Progenitor cell of endocrine pancreas (in vitro differentiated cells): ENCODE data around the gene PTPRK. TPM values are rescaled to one million over a fixed set of nuclear protein-coding genes. Genes with fewer than 3 reads are reported as not detected.

Experiments
- DNase-seq: peaks from one replicate; pipeline ENCODE4 v3.0.0; 2021; ENCODE audit warnings: low spot score; ENCODE audit not compliant: unreplicated experiment
- H3K27ac Mint-ChIP-seq: 2 replicates; pipeline ENCODE4 v1.8.0; 2021; ENCODE audit warnings: mild to moderate bottlenecking, moderate library complexity, mixed read lengths
- H3K27me3 Mint-ChIP-seq: 2 replicates; pipeline ENCODE4 v1.8.0; 2021; ENCODE audit warnings: mixed read lengths
- H3K36me3 Mint-ChIP-seq: 2 replicates; pipeline ENCODE4 v1.8.0; 2022; ENCODE audit warnings: mixed read lengths; ENCODE audit not compliant: insufficient read depth
- H3K4me1 Mint-ChIP-seq: 2 replicates; pipeline ENCODE4 v1.8.0; 2021; ENCODE audit warnings: low read depth, mixed read lengths
- H3K4me3 Mint-ChIP-seq: 2 replicates; pipeline ENCODE4 v1.8.0; 2021; ENCODE audit warnings: low read depth, mild to moderate bottlenecking, moderate library complexity, mixed read lengths
- H3K9me3 Mint-ChIP-seq: 2 replicates; pipeline ENCODE4 v1.8.0; 2021; ENCODE audit warnings: low read depth, mixed read lengths
- CTCF ChIP-seq: fragments of 200-600 bp; sonication (generic); IDR thresholded peaks from one replicate; pipeline ENCODE4 v1.5.0; 2021; ENCODE audit warnings: antibody characterized with exemption, mild to moderate bottlenecking; ENCODE audit not compliant: unreplicated experiment
- total RNA-seq: library from RNA; stranded (reverse); gene quantifications from 2 replicates; pipeline ENCODE4 v1.2.1, GENCODE V29; 2021

PTPRK gene
- total RNA-seq, 1 donor from 2014 or later: 86.2 TPM

GRCh38 chr6:128531696-128532095 is 11.3 kb upstream of the PTPRK start:
- Mint-ChIP-seq H3K4me3 (no peak overlapping the region), H3K9me3 (no peaks in the 10 kb centered on the region), H3K27ac (no peak overlapping the region), H3K27me3 (no peaks in the 10 kb centered on the region), H3K4me1 (no peaks in the 10 kb centered on the region), H3K36me3 (no peaks in the 10 kb centered on the region)
- no peak for TF ChIP-seq CTCF
- no peak for DNase-seq

GRCh38 chr6:128528241-128528640 is 7.8 kb upstream of the PTPRK start:
- no peak for DNase-seq
- Mint-ChIP-seq H3K4me3 (no peak overlapping the region), H3K27me3 (no peaks in the 10 kb centered on the region), H3K9me3 (no peaks in the 10 kb centered on the region), H3K36me3 (no peaks in the 10 kb centered on the region), H3K4me1 (peaks cover 2% of the 10 kb centered on the region), H3K27ac (no peak overlapping the region)
- TF ChIP-seq CTCF: no peak

GRCh38 chr6:128527375-128527774 is 7.0 kb upstream of the PTPRK start:
- peaks cover 2% of the 10 kb centered on the region for H3K4me1 Mint-ChIP-seq
- DNase-seq: no peak
- H3K27me3 Mint-ChIP-seq: no peaks in the 10 kb centered on the region
- H3K9me3 Mint-ChIP-seq: no peaks in the 10 kb centered on the region
- H3K27ac Mint-ChIP-seq: no peak overlapping the region
- TF ChIP-seq CTCF: no peak
- H3K4me3 Mint-ChIP-seq: no peak overlapping the region
- H3K36me3 Mint-ChIP-seq: no peaks in the 10 kb centered on the region

GRCh38 chr6:128526152-128526914 is 5.9 kb upstream of the PTPRK start:
- H3K27ac Mint-ChIP-seq: no peak overlapping the region
- no peak overlapping the region for H3K4me3 Mint-ChIP-seq
- peaks cover 4% of the 10 kb centered on the region for H3K4me1 Mint-ChIP-seq
- no peaks in the 10 kb centered on the region for H3K27me3 Mint-ChIP-seq
- no peak for TF ChIP-seq CTCF
- H3K9me3 Mint-ChIP-seq: no peaks in the 10 kb centered on the region
- DNase-seq: no peak
- no peaks in the 10 kb centered on the region for H3K36me3 Mint-ChIP-seq

GRCh38 chr6:128525406-128525805 is 5.0 kb upstream of the PTPRK start:
- H3K4me3 Mint-ChIP-seq: no peak overlapping the region
- peaks cover 5% of the 10 kb centered on the region for H3K4me1 Mint-ChIP-seq
- no peak for TF ChIP-seq CTCF
- H3K27me3 Mint-ChIP-seq: no peaks in the 10 kb centered on the region
- DNase-seq: no peak
- H3K27ac Mint-ChIP-seq: no peak overlapping the region
- H3K9me3 Mint-ChIP-seq: no peaks in the 10 kb centered on the region
- no peaks in the 10 kb centered on the region for H3K36me3 Mint-ChIP-seq
